Coronary artery (tissue), 2 donors: ENCODE measurements around the gene NEUROD4.

Source experiments
- DNase-seq: peaks from one replicate; pipeline ENCODE4 v3.0.0-alpha.2; 2017; ENCODE audit warnings: low spot score
- H3K27ac ChIP-seq, 2 donors: fragments of 200-600 bp; sonication (generic); one replicate each; pipeline ENCODE4 v1.5.1; 2016 to 2019
- H3K4me3 ChIP-seq: fragments of 200-600 bp; sonication (generic); 2 replicates; pipeline ENCODE4 v1.5.1; 2016; ENCODE audit warnings: mild to moderate bottlenecking, moderate library complexity
- CTCF ChIP-seq: fragments of 200-600 bp; sonication (generic); IDR thresholded peaks from one replicate; pipeline ENCODE4 v1.5.1; 2019; ENCODE audit warnings: antibody characterized with exemption

Gene NEUROD4

GRCh38 chr12:55058776-55059175, 39.0 kb downstream of the NEUROD4 start:
- DNase-seq: no peak
- no peak for TF ChIP-seq CTCF
- Histone ChIP-seq H3K27ac (no peak overlapping the region), H3K4me3 (no peak overlapping the region)

- Histone ChIP-seq H3K27ac (no peak overlapping the region), H3K4me3 (no peak overlapping the region)
- no peak for TF ChIP-seq CTCF
- no peak for DNase-seq
Measured at GRCh38 chr12:55060470-55060869, 40.7 kb downstream of the NEUROD4 start.

GRCh38 chr12:55061024-55061423, 41.2 kb downstream of the NEUROD4 start:
- H3K27ac ChIP-seq: no peak overlapping the region
- TF ChIP-seq CTCF: no peak
- no peak for DNase-seq

GRCh38 chr12:55063291-55063690, 43.5 kb downstream of the NEUROD4 start:
- no peak for TF ChIP-seq CTCF
- no peak overlapping the region for H3K27ac ChIP-seq
- no peak for DNase-seq
- H3K4me3 ChIP-seq: no peak overlapping the region

More at GRCh38 chr12:55061024-55061423, 41.2 kb downstream of the NEUROD4 start:
- H3K4me3 ChIP-seq: no peak overlapping the region

- H3K27ac ChIP-seq: no peak overlapping the region
- no peak overlapping the region for H3K4me3 ChIP-seq
- no peak for DNase-seq
- TF ChIP-seq CTCF: no peak
Measured at GRCh38 chr12:55065535-55065934, 45.8 kb downstream of the NEUROD4 start.

GRCh38 chr12:55067701-55068100, 47.9 kb downstream of the NEUROD4 start:
- H3K27ac ChIP-seq: no peak overlapping the region
- no peak for DNase-seq
- no peak overlapping the region for H3K4me3 ChIP-seq
- no peak for TF ChIP-seq CTCF

- Histone ChIP-seq H3K4me3 (no peak overlapping the region), H3K27ac (no peak overlapping the region)
- TF ChIP-seq CTCF: peak; percentile 58
- DNase-seq: no peak
Measured at GRCh38 chr12:55068416-55069010, 48.7 kb downstream of the NEUROD4 start.
